HepG2 (cell line): Measurements from ENCODE around the gene TRIM7. TPM values are rescaled to one million over a fixed set of nuclear protein-coding genes. Genes with fewer than 3 reads are reported as not detected.
A peak's percentile ranks its signal among the peaks of the same experiment; 100 is the strongest.

ENCODE experiments used
- AHR ChIP-seq: IDR thresholded peaks from 2 replicates; pipeline ENCODE4 v1.6.1; 2018; ENCODE audit warnings: missing genetic modification reagents, missing compliant biosample characterization
- HNF4A ChIP-seq: sonication (generic); formaldehyde crosslinking; IDR thresholded peaks from 2 replicates; pipeline ENCODE4 v1.4.0; 2020; ENCODE audit warnings: missing genetic modification reagents
- NRL ChIP-seq: sonication (generic); formaldehyde crosslinking; IDR thresholded peaks from 2 replicates; pipeline ENCODE4 v1.5.0; 2020; ENCODE audit warnings: missing genetic modification reagents, mild to moderate bottlenecking, moderate library complexity, borderline replicate concordance
- SP5 ChIP-seq: IDR thresholded peaks from 2 replicates; pipeline ENCODE4 v1.6.1; 2016; ENCODE audit warnings: low read depth, borderline replicate concordance
- ZBTB7B ChIP-seq: sonication (generic); formaldehyde crosslinking; IDR thresholded peaks from 2 replicates; pipeline ENCODE4 v1.4.0; 2020; ENCODE audit warnings: missing genetic modification reagents
- ZIK1 ChIP-seq: sonication (generic); formaldehyde crosslinking; IDR thresholded peaks from 2 replicates; pipeline ENCODE4 v1.5.0; 2020; ENCODE audit warnings: mild to moderate bottlenecking, low read depth, missing genetic modification reagents, borderline replicate concordance
- ZNF629 ChIP-seq: sonication (generic); formaldehyde crosslinking; conservative IDR thresholded peaks from 2 replicates; pipeline ENCODE4 v1.5.0; 2020; ENCODE audit warnings: missing genetic modification reagents
- polyA plus RNA-seq, 8 experiments: library from polyadenylated mRNA; depleted of rRNA in 3 of 8; stranded (reverse) in 7 of 8; unstranded in 1 of 8; fragments of >200 nt; fragmentation: Illumina TruSeq in 4 of 8; extraction: Trizol in 4 of 8; gene quantifications; 2 replicates each; pipeline versions ENCODE4 v1.2.1 to v1.2.3, GENCODE V29; 2011 to 2016; ENCODE audit warnings: low read depth in 4 of 8, missing spikeins in 1 of 8, mixed read lengths in 1 of 8; ENCODE audit not compliant: insufficient read depth in 1 of 8
- total RNA-seq, 5 experiments: library from RNA; depleted of rRNA; stranded (reverse); fragments of >200 nt; fragmentation: Illumina TruSeq; extraction: Trizol; gene quantifications; 2 replicates each; pipeline ENCODE4 v1.2.3, GENCODE V29; 2016; ENCODE audit warnings: low read depth in 1 of 5
- TF ChIP-seq, protein P1 (sequence below): sonication (generic); formaldehyde crosslinking; IDR thresholded peaks from 2 replicates; pipeline ENCODE4 v1.4.0; 2020; ENCODE audit warnings: mild to moderate bottlenecking, missing genetic modification reagents
- TF ChIP-seq, protein P2 (sequence below), 2 experiments: fragments of 450-650 bp in 1 of 2; sonication (generic) in 1 of 2; formaldehyde crosslinking in 1 of 2; IDR thresholded peaks; 2 replicates each; pipeline versions ENCODE4 v1.6.1 to v1.8.0; 2016 to 2022; ENCODE audit warnings: antibody characterized with exemption in 1 of 2, mild to moderate bottlenecking in 1 of 2, missing genetic modification reagents in 1 of 2
- TF ChIP-seq, protein P3 (sequence below): sonication (generic); formaldehyde crosslinking; IDR thresholded peaks from 2 replicates; pipeline ENCODE4 v1.4.0; 2020; ENCODE audit warnings: missing genetic modification reagents

Gene TRIM7
- total and polyA plus RNA-seq, 2 of the 13 experiments (the other 11 are each of a cell fraction or from before 2014, with no cell fraction given) = 0.13 TPM; not detected in 1

DNA sequence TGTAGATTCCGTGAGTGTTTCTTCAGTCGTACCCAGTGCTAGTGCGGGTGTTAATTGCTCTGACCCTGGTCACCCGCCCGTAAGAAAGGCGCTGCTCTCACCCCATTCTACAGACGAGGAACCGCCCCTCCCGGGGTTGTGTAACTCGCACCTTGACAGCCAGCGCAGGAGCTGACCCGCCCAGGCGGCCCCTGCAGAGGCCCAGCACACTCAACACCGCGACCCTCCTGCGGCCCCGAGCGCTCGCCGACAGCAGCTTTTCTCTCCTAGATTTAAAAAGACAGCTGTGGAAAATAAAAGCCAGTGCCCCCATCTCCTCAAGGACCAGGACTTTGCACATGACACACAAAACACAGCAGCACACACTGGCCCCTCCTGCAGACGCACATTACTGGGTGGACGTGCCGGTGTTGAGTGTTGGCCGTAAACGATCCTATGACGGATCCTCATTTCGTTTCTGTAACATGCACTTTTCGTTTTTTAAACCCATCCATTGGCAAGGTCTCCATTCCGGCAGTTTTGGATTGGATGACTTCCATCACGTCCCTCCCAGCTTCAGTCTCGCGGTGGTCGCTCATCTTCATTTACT, 34.7 kb downstream of the TRIM7 start (continued):
- TF ChIP-seq, protein P1, sequence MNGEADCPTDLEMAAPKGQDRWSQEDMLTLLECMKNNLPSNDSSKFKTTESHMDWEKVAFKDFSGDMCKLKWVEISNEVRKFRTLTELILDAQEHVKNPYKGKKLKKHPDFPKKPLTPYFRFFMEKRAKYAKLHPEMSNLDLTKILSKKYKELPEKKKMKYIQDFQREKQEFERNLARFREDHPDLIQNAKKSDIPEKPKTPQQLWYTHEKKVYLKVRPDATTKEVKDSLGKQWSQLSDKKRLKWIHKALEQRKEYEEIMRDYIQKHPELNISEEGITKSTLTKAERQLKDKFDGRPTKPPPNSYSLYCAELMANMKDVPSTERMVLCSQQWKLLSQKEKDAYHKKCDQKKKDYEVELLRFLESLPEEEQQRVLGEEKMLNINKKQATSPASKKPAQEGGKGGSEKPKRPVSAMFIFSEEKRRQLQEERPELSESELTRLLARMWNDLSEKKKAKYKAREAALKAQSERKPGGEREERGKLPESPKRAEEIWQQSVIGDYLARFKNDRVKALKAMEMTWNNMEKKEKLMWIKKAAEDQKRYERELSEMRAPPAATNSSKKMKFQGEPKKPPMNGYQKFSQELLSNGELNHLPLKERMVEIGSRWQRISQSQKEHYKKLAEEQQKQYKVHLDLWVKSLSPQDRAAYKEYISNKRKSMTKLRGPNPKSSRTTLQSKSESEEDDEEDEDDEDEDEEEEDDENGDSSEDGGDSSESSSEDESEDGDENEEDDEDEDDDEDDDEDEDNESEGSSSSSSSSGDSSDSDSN (CRISPR knock-in tag) = peak; percentile 32; the same call in 1 of the 2 replicates
- TF ChIP-seq ZBTB7B = 0 out of 2 replicates have a peak, but pooled peaks have one; percentile 21
- TF ChIP-seq, protein P2, sequence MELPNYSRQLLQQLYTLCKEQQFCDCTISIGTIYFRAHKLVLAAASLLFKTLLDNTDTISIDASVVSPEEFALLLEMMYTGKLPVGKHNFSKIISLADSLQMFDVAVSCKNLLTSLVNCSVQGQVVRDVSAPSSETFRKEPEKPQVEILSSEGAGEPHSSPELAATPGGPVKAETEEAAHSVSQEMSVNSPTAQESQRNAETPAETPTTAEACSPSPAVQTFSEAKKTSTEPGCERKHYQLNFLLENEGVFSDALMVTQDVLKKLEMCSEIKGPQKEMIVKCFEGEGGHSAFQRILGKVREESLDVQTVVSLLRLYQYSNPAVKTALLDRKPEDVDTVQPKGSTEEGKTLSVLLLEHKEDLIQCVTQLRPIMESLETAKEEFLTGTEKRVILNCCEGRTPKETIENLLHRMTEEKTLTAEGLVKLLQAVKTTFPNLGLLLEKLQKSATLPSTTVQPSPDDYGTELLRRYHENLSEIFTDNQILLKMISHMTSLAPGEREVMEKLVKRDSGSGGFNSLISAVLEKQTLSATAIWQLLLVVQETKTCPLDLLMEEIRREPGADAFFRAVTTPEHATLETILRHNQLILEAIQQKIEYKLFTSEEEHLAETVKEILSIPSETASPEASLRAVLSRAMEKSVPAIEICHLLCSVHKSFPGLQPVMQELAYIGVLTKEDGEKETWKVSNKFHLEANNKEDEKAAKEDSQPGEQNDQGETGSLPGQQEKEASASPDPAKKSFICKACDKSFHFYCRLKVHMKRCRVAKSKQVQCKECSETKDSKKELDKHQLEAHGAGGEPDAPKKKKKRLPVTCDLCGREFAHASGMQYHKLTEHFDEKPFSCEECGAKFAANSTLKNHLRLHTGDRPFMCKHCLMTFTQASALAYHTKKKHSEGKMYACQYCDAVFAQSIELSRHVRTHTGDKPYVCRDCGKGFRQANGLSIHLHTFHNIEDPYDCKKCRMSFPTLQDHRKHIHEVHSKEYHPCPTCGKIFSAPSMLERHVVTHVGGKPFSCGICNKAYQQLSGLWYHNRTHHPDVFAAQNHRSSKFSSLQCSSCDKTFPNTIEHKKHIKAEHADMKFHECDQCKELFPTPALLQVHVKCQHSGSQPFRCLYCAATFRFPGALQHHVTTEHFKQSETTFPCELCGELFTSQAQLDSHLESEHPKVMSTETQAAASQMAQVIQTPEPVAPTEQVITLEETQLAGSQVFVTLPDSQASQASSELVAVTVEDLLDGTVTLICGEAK (IDR thresholded peaks at IDR 0.05) = no peak
- TF ChIP-seq, protein P2 (CRISPR knock-in tag; IDR thresholded peaks at IDR 0.05) = 0 out of 2 replicates have a peak, but pooled peaks have one; percentile 31
- peak; percentile 52; the same call in 1 of the 2 replicates for TF ChIP-seq SP5 (CRISPR knock-in tag)
- TF ChIP-seq, protein P3, sequence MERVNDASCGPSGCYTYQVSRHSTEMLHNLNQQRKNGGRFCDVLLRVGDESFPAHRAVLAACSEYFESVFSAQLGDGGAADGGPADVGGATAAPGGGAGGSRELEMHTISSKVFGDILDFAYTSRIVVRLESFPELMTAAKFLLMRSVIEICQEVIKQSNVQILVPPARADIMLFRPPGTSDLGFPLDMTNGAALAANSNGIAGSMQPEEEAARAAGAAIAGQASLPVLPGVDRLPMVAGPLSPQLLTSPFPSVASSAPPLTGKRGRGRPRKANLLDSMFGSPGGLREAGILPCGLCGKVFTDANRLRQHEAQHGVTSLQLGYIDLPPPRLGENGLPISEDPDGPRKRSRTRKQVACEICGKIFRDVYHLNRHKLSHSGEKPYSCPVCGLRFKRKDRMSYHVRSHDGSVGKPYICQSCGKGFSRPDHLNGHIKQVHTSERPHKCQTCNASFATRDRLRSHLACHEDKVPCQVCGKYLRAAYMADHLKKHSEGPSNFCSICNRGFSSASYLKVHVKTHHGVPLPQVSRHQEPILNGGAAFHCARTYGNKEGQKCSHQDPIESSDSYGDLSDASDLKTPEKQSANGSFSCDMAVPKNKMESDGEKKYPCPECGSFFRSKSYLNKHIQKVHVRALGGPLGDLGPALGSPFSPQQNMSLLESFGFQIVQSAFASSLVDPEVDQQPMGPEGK (CRISPR knock-in tag) = peak; percentile 30; the same call in 1 of the 2 replicates
- TF ChIP-seq HNF4A (CRISPR knock-in tag) = peak; percentile 33; the same call in 1 of the 2 replicates
- no peak for TF ChIP-seq AHR
- TF ChIP-seq ZIK1 (CRISPR knock-in tag) = no peak
- TF ChIP-seq ZNF629 (CRISPR knock-in tag) = peak; percentile 79
- peak; percentile 76; the same call in 1 of the 2 replicates for TF ChIP-seq NRL (CRISPR knock-in tag)
